ENCODE results near the gene MYH2. TPM values are rescaled to one million over a fixed set of nuclear protein-coding genes. Genes with fewer than 3 reads are reported as not detected.

Gene MYH2
- total RNA-seq (0.09 TPM), polyA plus RNA-seq (0.18 TPM)
- long read RNA-seq, donor 1: 0 reads
- long read RNA-seq, donor 2: 0 reads
- long read RNA-seq, donor 3: 0 reads
- long read RNA-seq, donor 4: 0 reads
- long read RNA-seq, donor 5: 0 reads
- long read RNA-seq, donor 6: 0 reads
- long read RNA-seq, donor 7: 0 reads
- long read RNA-seq, donor 8: 0 reads
- long read RNA-seq, donor 9: 0 reads
- long read RNA-seq, donor 10: 0 reads

GRCh38 chr17:10549096-10549842, at the start of gene MYH2:
MYH2 (minus strand) TSS chr17:10549658; CDS start chr17:10547920, 1,738 bp downstream.
- 55% methylated on average over 9 of the region's 9 CpGs for WGBS
- Histone ChIP-seq H3K9me3 (ENCODE audit: control insufficient read depth in 2 of 2, insufficient read depth in 1 of 2, low read length in 1 of 2) (no peaks in the 10 kb centered on the region), H3K4me1 (ENCODE audit: control insufficient read depth in 2 of 2, insufficient read depth in 2 of 2, low read length in 2 of 2) (no peaks in the 10 kb centered on the region), H3K27ac (ENCODE audit: low read depth in 1 of 2, low read length in 1 of 2) (no peak within 1 kb of the TSS), H3K36me3 (ENCODE audit: control insufficient read depth in 2 of 2, insufficient read depth in 2 of 2, low read length in 1 of 2) (no peaks in the 10 kb centered on the region), H3K27me3 (ENCODE audit: control insufficient read depth in 2 of 2, insufficient read depth in 1 of 2, low read length in 1 of 2) (peaks cover 0 to 2% of the 10 kb centered on the region in 2 donors), H3K4me3 (ENCODE audit: low read length in 2 of 2) (no peak within 1 kb of the TSS)
- no peak for DNase-seq (ENCODE audit: low read depth in 6 of 9, low spot score in 9 of 9)

GRCh38 chr17:10598621-10599020, 49.2 kb upstream of the MYH2 start:
- H3K4me1 ChIP-seq (ENCODE audit: control insufficient read depth in 2 of 2, insufficient read depth in 2 of 2, low read length in 2 of 2): no peaks in the 10 kb centered on the region
- no peaks in the 10 kb centered on the region for H3K36me3 ChIP-seq (ENCODE audit: control insufficient read depth in 2 of 2, insufficient read depth in 2 of 2, low read length in 1 of 2)
- no peaks in the 10 kb centered on the region for H3K27me3 ChIP-seq (ENCODE audit: control insufficient read depth in 2 of 2, insufficient read depth in 1 of 2, low read length in 1 of 2)
- 87% methylated on average over 2 of the region's 2 CpGs for WGBS
- H3K4me3 ChIP-seq (ENCODE audit: low read length in 2 of 2): no peak overlapping the region
- H3K27ac ChIP-seq (ENCODE audit: low read depth in 1 of 2, low read length in 1 of 2): no peak overlapping the region
- no peaks in the 10 kb centered on the region for H3K9me3 ChIP-seq (ENCODE audit: control insufficient read depth in 2 of 2, insufficient read depth in 1 of 2, low read length in 1 of 2)
- no peak for DNase-seq (ENCODE audit: low read depth in 6 of 9, low spot score in 9 of 9)

DNA sequence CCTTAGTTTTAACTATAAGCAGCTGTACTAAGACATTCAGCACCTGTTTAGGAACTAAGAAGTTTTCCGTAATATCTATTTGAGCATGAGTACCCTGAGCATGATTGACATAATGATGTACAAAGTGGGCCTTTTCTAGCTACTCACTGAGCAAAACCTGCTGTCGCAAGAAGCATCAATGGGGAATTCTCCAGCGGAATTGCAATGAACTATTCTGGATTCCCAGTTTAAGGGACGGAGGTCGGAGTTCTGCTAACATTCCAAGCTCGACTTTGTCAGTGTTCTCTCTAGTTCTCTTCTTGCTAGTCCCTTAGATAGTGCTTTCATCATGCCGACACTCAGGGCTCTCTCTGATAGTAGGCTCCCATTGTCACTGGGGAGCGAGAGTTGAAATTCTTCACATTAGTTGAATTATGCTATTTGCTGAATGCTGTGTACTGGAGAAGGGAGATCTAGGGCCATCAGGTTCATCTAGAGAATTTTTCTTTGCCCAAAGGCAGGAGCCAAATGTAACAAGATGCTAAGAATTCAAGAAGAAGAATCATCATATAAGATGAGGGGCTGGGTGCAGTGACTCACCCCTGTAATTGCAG, 40.2 kb upstream of the MYH2 start:
- H3K27ac ChIP-seq (ENCODE audit: low read depth in 1 of 2, low read length in 1 of 2): no peak overlapping the region

DNA sequence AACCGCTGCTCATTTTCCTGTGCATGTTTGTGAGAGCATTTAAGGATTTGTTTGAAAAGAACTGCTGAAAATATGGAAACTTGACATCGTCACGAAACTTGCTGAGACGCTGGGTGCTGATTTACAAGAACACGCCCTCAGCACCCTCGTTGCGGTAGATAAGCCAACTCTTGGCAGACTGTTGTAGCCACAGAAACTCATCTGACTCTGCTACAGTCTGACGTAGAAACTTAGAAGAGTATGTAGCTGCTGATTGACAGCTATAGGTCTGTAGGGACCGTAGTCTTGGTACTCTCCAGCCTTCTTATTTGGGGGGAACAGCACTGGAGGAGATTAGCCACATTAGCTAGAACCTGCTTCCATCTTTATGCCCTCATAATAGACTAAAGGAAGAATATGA, 36.1 kb upstream of the MYH2 start:
- no peak overlapping the region for H3K27ac ChIP-seq (ENCODE audit: low read depth in 1 of 2, low read length in 1 of 2)
- no peak for DNase-seq (ENCODE audit: low read depth in 6 of 9, low spot score in 9 of 9)
- no peaks in the 10 kb centered on the region for H3K27me3 ChIP-seq (ENCODE audit: control insufficient read depth in 2 of 2, insufficient read depth in 1 of 2, low read length in 1 of 2)
- H3K4me1 ChIP-seq (ENCODE audit: control insufficient read depth in 2 of 2, insufficient read depth in 2 of 2, low read length in 2 of 2): no peaks in the 10 kb centered on the region
- H3K9me3 ChIP-seq (ENCODE audit: control insufficient read depth in 2 of 2, insufficient read depth in 1 of 2, low read length in 1 of 2): no peaks in the 10 kb centered on the region
- WGBS: 93% methylated on average over 9 of the region's 9 CpGs
- no peaks in the 10 kb centered on the region for H3K36me3 ChIP-seq (ENCODE audit: control insufficient read depth in 2 of 2, insufficient read depth in 2 of 2, low read length in 1 of 2)
- no peak overlapping the region for H3K4me3 ChIP-seq (ENCODE audit: low read length in 2 of 2)

More for the DNA sequence above, 40.2 kb upstream of the MYH2 start:
- H3K4me3 ChIP-seq (ENCODE audit: low read length in 2 of 2): no peak overlapping the region
- no peaks in the 10 kb centered on the region for H3K4me1 ChIP-seq (ENCODE audit: control insufficient read depth in 2 of 2, insufficient read depth in 2 of 2, low read length in 2 of 2)
- no peak for DNase-seq (ENCODE audit: low read depth in 6 of 9, low spot score in 9 of 9)
- H3K9me3 ChIP-seq (ENCODE audit: control insufficient read depth in 2 of 2, insufficient read depth in 1 of 2, low read length in 1 of 2): no peaks in the 10 kb centered on the region
- H3K27me3 ChIP-seq (ENCODE audit: control insufficient read depth in 2 of 2, insufficient read depth in 1 of 2, low read length in 1 of 2): no peaks in the 10 kb centered on the region
- 97% methylated on average over 8 of the region's 8 CpGs for WGBS
- no peaks in the 10 kb centered on the region for H3K36me3 ChIP-seq (ENCODE audit: control insufficient read depth in 2 of 2, insufficient read depth in 2 of 2, low read length in 1 of 2)

GRCh38 chr17:10583834-10584233, 34.4 kb upstream of the MYH2 start:
- H3K9me3 ChIP-seq (ENCODE audit: control insufficient read depth in 2 of 2, insufficient read depth in 1 of 2, low read length in 1 of 2): no peaks in the 10 kb centered on the region
- no peak overlapping the region for H3K4me3 ChIP-seq (ENCODE audit: low read length in 2 of 2)
- WGBS: 57% methylated on average over 4 of the region's 4 CpGs
- DNase-seq (ENCODE audit: low read depth in 6 of 9, low spot score in 9 of 9): no peak
- H3K4me1 ChIP-seq (ENCODE audit: control insufficient read depth in 2 of 2, insufficient read depth in 2 of 2, low read length in 2 of 2): no peaks in the 10 kb centered on the region
- H3K36me3 ChIP-seq (ENCODE audit: control insufficient read depth in 2 of 2, insufficient read depth in 2 of 2, low read length in 1 of 2): no peaks in the 10 kb centered on the region
- H3K27me3 ChIP-seq (ENCODE audit: control insufficient read depth in 2 of 2, insufficient read depth in 1 of 2, low read length in 1 of 2): no peaks in the 10 kb centered on the region
- no peak overlapping the region for H3K27ac ChIP-seq (ENCODE audit: low read depth in 1 of 2, low read length in 1 of 2)

DNA sequence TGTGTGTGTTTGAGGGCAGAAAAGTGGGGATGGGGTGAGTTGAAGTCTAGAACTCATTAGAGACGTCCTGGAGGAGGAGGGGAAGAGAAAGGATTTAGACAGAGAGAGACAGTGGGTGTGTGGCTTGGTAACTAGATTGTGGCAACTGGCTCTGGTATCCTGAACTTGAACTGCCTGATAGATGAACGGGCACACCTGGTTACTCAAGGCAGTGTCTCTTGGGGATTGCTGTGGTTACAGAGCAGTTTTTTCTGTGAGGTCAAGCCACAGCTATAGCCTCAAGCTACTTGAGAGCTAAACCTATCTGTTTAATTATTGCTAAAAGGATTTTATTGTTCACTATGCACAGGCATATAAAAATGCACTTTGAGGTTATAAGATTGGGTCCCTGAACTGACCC, 29.8 kb upstream of the MYH2 start:
- no peaks in the 10 kb centered on the region for H3K4me1 ChIP-seq (ENCODE audit: control insufficient read depth in 2 of 2, insufficient read depth in 2 of 2, low read length in 2 of 2)
- no peaks in the 10 kb centered on the region for H3K36me3 ChIP-seq (ENCODE audit: control insufficient read depth in 2 of 2, insufficient read depth in 2 of 2, low read length in 1 of 2)
- DNase-seq (ENCODE audit: low read depth in 6 of 9, low spot score in 9 of 9): no peak
- WGBS: 52% methylated on average over 2 of the region's 2 CpGs
- no peak overlapping the region for H3K4me3 ChIP-seq (ENCODE audit: low read length in 2 of 2)
- no peaks in the 10 kb centered on the region for H3K27me3 ChIP-seq (ENCODE audit: control insufficient read depth in 2 of 2, insufficient read depth in 1 of 2, low read length in 1 of 2)
- no peaks in the 10 kb centered on the region for H3K9me3 ChIP-seq (ENCODE audit: control insufficient read depth in 2 of 2, insufficient read depth in 1 of 2, low read length in 1 of 2)
- no peak overlapping the region for H3K27ac ChIP-seq (ENCODE audit: low read depth in 1 of 2, low read length in 1 of 2)

DNA sequence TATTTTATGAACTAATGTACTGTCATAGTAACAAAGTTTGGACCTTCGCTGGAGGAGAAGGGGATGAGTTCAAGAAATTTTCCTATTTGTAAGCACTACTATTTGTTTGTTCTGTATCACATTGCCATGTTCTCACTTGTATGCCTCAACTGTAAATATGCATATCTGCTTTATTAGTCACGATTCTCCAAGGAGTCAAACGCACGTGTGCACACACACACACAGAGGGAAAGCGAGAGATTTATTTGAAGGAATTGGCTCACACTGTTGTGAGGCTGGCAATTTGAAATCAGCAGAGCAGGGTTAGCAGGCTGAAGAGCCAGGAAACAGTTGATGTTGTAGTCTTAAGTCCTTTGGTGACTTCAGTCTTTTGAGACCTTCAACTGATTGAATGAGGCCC, 24.9 kb upstream of the MYH2 start:
- Histone ChIP-seq H3K27me3 (ENCODE audit: control insufficient read depth in 2 of 2, insufficient read depth in 1 of 2, low read length in 1 of 2) (no peaks in the 10 kb centered on the region), H3K27ac (ENCODE audit: low read depth in 1 of 2, low read length in 1 of 2) (no peak overlapping the region), H3K36me3 (ENCODE audit: control insufficient read depth in 2 of 2, insufficient read depth in 2 of 2, low read length in 1 of 2) (no peaks in the 10 kb centered on the region), H3K9me3 (ENCODE audit: control insufficient read depth in 2 of 2, insufficient read depth in 1 of 2, low read length in 1 of 2) (no peaks in the 10 kb centered on the region), H3K4me1 (ENCODE audit: control insufficient read depth in 2 of 2, insufficient read depth in 2 of 2, low read length in 2 of 2) (no peaks in the 10 kb centered on the region), H3K4me3 (ENCODE audit: low read length in 2 of 2) (no peak overlapping the region)
- no peak for DNase-seq (ENCODE audit: low read depth in 6 of 9, low spot score in 9 of 9)
- 96% methylated on average over 5 of the region's 5 CpGs for WGBS

DNA sequence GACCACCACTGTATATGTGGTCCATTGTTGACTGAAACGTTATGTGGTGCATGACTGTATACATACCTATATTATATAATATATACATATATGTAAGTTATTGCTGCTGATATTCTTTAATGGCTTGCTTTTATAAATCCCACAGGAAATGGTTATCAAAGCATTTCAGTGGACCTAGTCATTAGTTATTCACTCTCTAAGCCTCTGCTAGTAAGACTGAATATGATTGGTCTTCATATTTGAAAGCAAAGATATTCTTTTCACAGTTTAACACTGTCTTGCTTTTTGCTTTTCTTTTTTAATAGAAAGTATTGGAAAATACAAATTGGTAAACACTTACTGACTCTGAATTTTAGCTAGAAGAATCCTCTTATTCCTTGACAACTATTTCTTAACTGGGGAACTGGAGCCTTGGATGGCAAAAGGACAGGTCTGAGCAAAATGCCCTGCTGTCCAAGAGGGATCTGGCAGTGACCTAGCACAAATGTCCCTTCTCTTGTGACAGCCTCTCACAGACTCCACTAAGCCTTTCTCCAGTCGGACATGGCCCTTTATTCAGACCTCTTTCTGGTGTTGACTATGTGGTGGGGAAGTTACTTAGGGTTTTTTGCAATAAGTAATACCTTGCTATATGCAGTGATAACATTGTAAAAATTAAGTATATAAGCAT, 14.7 kb upstream of the MYH2 start:
- H3K4me1 ChIP-seq (ENCODE audit: control insufficient read depth in 2 of 2, insufficient read depth in 2 of 2, low read length in 2 of 2): no peaks in the 10 kb centered on the region

DNA sequence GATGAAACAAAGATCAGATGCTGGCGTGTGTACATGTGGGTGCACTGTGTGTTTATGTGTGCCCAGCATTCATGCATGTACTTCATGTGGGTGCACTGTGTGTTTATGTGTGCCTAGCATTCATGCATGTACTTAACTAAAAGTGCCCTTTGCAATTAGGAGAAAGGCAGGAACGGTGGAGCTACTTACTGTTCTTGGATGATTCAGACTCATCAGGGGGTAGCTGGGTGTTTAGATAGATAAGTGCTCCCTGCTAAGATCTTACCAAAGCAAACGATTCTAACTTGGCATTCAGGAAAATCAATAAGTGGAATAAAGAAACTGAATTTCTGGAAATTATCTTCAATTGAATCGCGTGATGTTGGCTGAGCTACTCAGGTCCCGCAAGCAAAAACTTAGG, 8.6 kb upstream of the MYH2 start:
- no peaks in the 10 kb centered on the region for H3K36me3 ChIP-seq (ENCODE audit: control insufficient read depth in 2 of 2, insufficient read depth in 2 of 2, low read length in 1 of 2)
- no peaks in the 10 kb centered on the region for H3K9me3 ChIP-seq (ENCODE audit: control insufficient read depth in 2 of 2, insufficient read depth in 1 of 2, low read length in 1 of 2)
- 91% methylated on average over 6 of the region's 6 CpGs for WGBS
- no peaks in the 10 kb centered on the region for H3K4me1 ChIP-seq (ENCODE audit: control insufficient read depth in 2 of 2, insufficient read depth in 2 of 2, low read length in 2 of 2)
- H3K4me3 ChIP-seq (ENCODE audit: low read length in 2 of 2): no peak overlapping the region
- H3K27me3 ChIP-seq (ENCODE audit: control insufficient read depth in 2 of 2, insufficient read depth in 1 of 2, low read length in 1 of 2): no peaks in the 10 kb centered on the region
- DNase-seq (ENCODE audit: low read depth in 6 of 9, low spot score in 9 of 9): no peak
- H3K27ac ChIP-seq (ENCODE audit: low read depth in 1 of 2, low read length in 1 of 2): no peak overlapping the region

More for the DNA sequence above, 14.7 kb upstream of the MYH2 start:
- Histone ChIP-seq H3K27me3 (ENCODE audit: control insufficient read depth in 2 of 2, insufficient read depth in 1 of 2, low read length in 1 of 2) (no peaks in the 10 kb centered on the region), H3K27ac (ENCODE audit: low read depth in 1 of 2, low read length in 1 of 2) (no peak overlapping the region), H3K9me3 (ENCODE audit: control insufficient read depth in 2 of 2, insufficient read depth in 1 of 2, low read length in 1 of 2) (no peaks in the 10 kb centered on the region), H3K36me3 (ENCODE audit: control insufficient read depth in 2 of 2, insufficient read depth in 2 of 2, low read length in 1 of 2) (no peaks in the 10 kb centered on the region), H3K4me3 (ENCODE audit: low read length in 2 of 2) (no peak overlapping the region)
- 88% methylated on average over 2 of the region's 2 CpGs for WGBS
- no peak for DNase-seq (ENCODE audit: low read depth in 6 of 9, low spot score in 9 of 9)

All from thymus (tissue), 14 donors.